ENCODE data around the gene CDK6.

The CDK6 gene

GRCh38 chr7:92784935-92785334 lies 51.4 kb downstream of the CDK6 start:
- no peak for TF ChIP-seq CTCF (IDR thresholded peaks at IDR 0.05)

DNA sequence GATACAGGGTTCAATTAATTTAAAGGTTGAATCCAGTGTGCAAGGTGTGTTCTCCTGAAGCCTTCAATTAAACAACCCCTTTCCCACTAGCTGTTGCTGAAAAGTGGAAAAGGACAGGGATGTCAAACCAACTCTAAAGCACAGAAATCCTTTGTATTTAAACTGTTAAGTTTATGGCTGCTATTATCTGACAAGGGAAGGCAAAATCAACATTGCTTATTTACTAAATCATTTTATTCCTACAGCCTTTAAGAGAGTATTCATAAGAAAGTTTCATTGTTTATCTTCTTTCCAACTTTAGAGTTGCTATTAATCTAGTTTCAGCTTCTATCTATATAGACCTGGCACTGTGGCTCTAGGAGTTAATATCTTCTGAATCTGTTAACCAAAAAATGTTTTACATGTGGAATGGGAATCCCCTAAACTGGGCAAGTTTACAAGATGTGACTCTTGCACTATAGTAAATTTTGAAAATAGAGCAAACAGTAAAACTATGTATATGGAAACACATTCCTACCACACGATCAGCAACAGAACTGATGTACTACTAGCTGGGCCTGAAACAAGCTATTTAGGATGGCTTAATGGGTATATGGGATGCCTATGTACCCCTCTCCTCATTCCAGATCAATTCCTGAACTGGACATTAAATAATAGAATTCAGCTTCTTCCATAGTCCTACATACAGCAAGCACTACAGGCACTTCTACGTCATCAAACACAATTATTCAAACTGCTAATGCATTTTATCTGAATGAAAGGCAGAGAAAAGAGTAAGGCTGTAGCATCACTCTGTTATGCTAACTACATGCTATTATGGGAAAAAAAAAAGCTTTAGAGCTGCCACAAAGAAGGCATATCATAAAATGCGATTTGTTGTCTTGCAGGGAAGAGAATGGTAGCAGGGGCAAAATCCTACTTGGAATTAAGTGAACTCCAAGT lies 52.8 kb downstream of the CDK6 start:
- no peak for TF ChIP-seq CTCF (IDR thresholded peaks at IDR 0.05)

DNA sequence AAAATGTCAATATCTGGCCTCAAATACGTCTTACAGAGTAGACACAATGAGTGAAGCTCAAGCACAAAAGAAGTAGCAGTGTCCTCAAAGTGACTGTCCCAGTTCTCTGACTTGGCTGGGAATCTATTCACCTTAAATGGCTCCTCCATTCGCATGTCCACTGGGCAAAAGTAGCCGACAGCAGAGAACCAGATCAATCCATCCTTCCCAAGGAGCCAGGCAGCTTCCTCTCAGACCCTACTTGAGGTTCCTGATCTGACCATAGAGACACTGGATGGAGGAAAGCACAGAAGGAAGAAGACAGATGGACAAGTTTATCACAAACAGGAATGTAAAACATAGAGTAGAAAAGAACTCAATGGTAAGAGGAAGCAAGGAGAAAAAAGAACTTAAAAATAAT lies 53.5 kb downstream of the CDK6 start:
- no peak for TF ChIP-seq CTCF (IDR thresholded peaks at IDR 0.05)

- no peak for TF ChIP-seq CTCF (IDR thresholded peaks at IDR 0.05)
Observed at GRCh38 chr7:92782236-92782635, 54.1 kb downstream of the CDK6 start.

GRCh38 chr7:92781117-92781720 lies 55.2 kb downstream of the CDK6 start:
- TF ChIP-seq CTCF (IDR thresholded peaks at IDR 0.05): no peak

- no peak for TF ChIP-seq CTCF (IDR thresholded peaks at IDR 0.05)
Observed at GRCh38 chr7:92778972-92779371, 57.4 kb downstream of the CDK6 start.

GRCh38 chr7:92777993-92778392 lies 58.4 kb downstream of the CDK6 start:
- TF ChIP-seq CTCF (IDR thresholded peaks at IDR 0.05): no peak

Data from LNCAP (cell line).